NB4 (cell line): ENCODE data around the gene MRPL27.
A peak's percentile ranks its signal among the peaks of the same experiment; 100 is the strongest.

Source experiments
- DNase-seq: peaks from one replicate; pipeline ENCODE4 v3.0.0; 2010; ENCODE audit warnings: low read depth
- H3K4me3 ChIP-seq: one replicate; pipeline ENCODE4 v1.5.1; 2011; ENCODE audit warnings: mild to moderate bottlenecking, low read depth, low read length, moderate library complexity
- CTCF ChIP-seq: IDR thresholded peaks from one replicate; pipeline ENCODE4 v1.5.1; 2012; ENCODE audit warnings: low read depth, low read length
- MAX ChIP-seq: IDR thresholded peaks from 2 replicates; pipeline ENCODE4 v1.6.1; 2011; ENCODE audit warnings: low read depth, low read length
- MYC ChIP-seq: IDR thresholded peaks from 2 replicates; pipeline ENCODE4 v1.6.1; 2011; ENCODE audit warnings: low read depth, low read length
- POLR2A ChIP-seq: IDR thresholded peaks from 2 replicates; pipeline ENCODE4 v1.6.1; 2011; ENCODE audit warnings: mild to moderate bottlenecking; ENCODE audit not compliant: insufficient read length; ENCODE audit errors: extremely low read depth

MRPL27 gene

GRCh38 chr17:50379351-50380132 is 6.6 kb upstream of the MRPL27 start:
- no peak for TF ChIP-seq MAX
- no peak for TF ChIP-seq CTCF
- TF ChIP-seq MYC = no peak
- no peak for TF ChIP-seq POLR2A
- DNase-seq = no peak
- H3K4me3 ChIP-seq = no peak overlapping the region

- no peak overlapping the region for H3K4me3 ChIP-seq
- no peak for TF ChIP-seq CTCF
- TF ChIP-seq MYC = no peak
- no peak for TF ChIP-seq MAX
- TF ChIP-seq POLR2A = no peak
- DNase-seq = no peak
Measured at GRCh38 chr17:50375858-50376538, 3.0 kb upstream of the MRPL27 start.

DNA sequence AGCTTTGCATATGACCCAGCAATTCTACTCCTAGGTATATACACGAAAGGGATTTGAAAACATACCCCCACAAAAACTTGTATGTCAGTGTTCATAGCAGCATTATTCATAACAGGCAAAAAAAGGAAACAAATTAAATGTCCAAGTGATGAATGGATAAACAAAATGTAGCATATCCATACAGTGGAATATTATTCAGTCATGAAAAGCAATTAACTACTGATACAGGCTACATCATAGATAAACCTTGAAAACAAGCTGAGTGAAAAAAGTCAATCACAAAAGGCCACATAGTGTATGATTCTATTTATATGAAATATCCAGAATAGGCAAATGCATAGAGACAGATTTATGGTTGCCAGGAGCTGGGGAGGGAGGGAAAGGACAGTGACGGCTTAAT is 721 bp upstream of the MRPL27 start:
- DNase-seq = no peak
- peak overlapping the region; percentile 99 for H3K4me3 ChIP-seq
- TF ChIP-seq MAX (no peak), MYC (no peak), CTCF (no peak)

GRCh38 chr17:50372222-50372757 is 694 bp downstream of the MRPL27 start:
- no peak for DNase-seq
- H3K4me3 ChIP-seq = peak overlapping the region; percentile 99
- TF ChIP-seq MAX (no peak), CTCF (no peak), POLR2A (no peak), MYC (no peak)

DNA sequence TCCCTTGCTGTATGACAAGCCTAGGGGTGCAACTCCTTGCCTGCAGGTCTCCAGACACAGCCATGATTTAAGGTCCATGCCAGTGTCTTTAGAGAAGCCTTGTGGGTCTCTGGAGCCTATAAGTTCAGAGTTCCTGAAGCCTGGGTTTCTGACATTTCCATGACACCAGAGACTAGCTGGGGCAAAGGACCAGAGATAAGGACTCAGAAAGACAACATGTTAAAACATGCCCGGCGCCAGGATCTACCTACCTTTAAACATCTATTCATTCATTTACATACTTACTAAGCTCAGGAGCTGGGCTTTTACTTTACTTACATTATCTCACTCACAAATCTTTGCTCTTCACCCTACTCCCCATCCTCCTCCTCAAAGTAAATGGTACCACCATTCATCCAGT is 1.5 kb downstream of the MRPL27 start:
- no peak for DNase-seq
- no peak for TF ChIP-seq MYC
- TF ChIP-seq POLR2A = no peak
- TF ChIP-seq CTCF = no peak
- no peak for TF ChIP-seq MAX
- peak overlapping the region; percentile 99 for H3K4me3 ChIP-seq
